LNCaP clone FGC (cell line): ENCODE results near the gene HIVEP3.

ENCODE experiments used
- DNase-seq: peaks from one replicate; pipeline ENCODE4 v3.0.0-alpha.2; 2011; ENCODE audit warnings: low read depth
- H3K4me3 ChIP-seq: 2 replicates; pipeline ENCODE4 v1.5.1; 2011; ENCODE audit warnings: mild to moderate bottlenecking, low read depth, low read length, control low read depth
- CTCF ChIP-seq: IDR thresholded peaks from 2 replicates; pipeline ENCODE4 v1.5.1; 2012; ENCODE audit warnings: mild to moderate bottlenecking; ENCODE audit not compliant: control insufficient read depth, insufficient read depth; ENCODE audit errors: extremely low read depth

Gene HIVEP3

GRCh38 chr1:41941381-41941780 lies 22.7 kb upstream of the HIVEP3 start:
- no peak overlapping the region for H3K4me3 ChIP-seq
- DNase-seq, result no peak
- no peak for TF ChIP-seq CTCF

- H3K4me3 ChIP-seq, result no peak overlapping the region
- no peak for DNase-seq
- no peak for TF ChIP-seq CTCF
Observed at GRCh38 chr1:41939194-41939593, 20.5 kb upstream of the HIVEP3 start.

- no peak overlapping the region for H3K4me3 ChIP-seq
- no peak for TF ChIP-seq CTCF
- no peak for DNase-seq
Observed at GRCh38 chr1:41936107-41936506, 17.4 kb upstream of the HIVEP3 start.

GRCh38 chr1:41935226-41935625 lies 16.5 kb upstream of the HIVEP3 start:
- no peak for TF ChIP-seq CTCF
- no peak for DNase-seq
- H3K4me3 ChIP-seq, result no peak overlapping the region

GRCh38 chr1:41933106-41933505 lies 14.4 kb upstream of the HIVEP3 start:
- H3K4me3 ChIP-seq, result no peak overlapping the region
- DNase-seq, result no peak
- TF ChIP-seq CTCF, result no peak

GRCh38 chr1:41931578-41931977 lies 12.9 kb upstream of the HIVEP3 start:
- TF ChIP-seq CTCF, result no peak
- DNase-seq, result no peak
- no peak overlapping the region for H3K4me3 ChIP-seq

- DNase-seq, result no peak
- TF ChIP-seq CTCF, result no peak
Observed at GRCh38 chr1:41927118-41927517, 8.4 kb upstream of the HIVEP3 start.

More at GRCh38 chr1:41927118-41927517, 8.4 kb upstream of the HIVEP3 start:
- H3K4me3 ChIP-seq, result no peak overlapping the region
